CD1c-positive myeloid dendritic cell (primary cell): ENCODE measurements around the gene MTREX.

Experiments
- DNase-seq: peaks from one replicate; pipeline ENCODE4 v3.0.0-alpha.2; 2016; ENCODE audit errors: extremely low spot score

Gene MTREX

DNA sequence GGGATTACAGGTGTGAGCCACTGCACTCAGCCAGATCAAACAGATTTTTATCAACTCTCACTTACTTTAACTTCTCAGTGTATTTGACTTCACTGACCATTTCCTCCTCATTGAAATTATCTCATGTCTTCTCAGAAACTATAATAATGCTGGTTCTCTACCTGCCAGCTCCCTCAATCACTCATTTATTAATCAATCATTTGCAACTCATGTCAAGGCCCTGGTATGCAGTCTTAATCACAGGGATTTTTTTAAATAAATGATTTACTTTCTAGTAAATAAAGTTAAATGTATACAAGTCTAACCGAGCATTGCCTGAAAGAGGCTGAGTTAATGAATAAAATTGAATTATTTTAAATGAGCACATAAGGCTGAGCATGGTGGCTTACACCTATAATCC, 163.7 kb downstream of the MTREX start:
- DNase-seq, result no peak

DNA sequence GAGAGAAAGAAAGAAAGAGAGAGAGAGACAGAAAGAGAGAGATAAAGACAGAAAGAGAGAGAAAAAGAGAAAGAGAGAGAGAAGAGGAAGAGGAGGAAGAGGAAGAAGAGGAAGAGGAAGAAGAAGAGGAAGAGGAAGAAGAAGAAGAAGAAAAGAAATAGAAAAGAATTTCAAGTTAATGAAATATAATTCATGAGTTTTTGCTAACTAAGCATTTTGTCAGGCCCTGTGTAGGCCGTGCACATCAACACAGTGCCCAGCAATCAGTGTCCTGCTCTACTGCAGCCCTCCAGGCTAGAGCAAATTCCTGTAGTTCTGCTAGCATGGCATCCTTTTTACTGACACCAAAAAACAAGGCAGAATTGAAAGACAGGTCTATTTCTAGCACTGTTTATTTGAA, 164.9 kb downstream of the MTREX start:
- DNase-seq, result no peak
